Tibial artery (tissue), 4 donors: ENCODE results near the gene CYGB.

Experiments
- DNase-seq, 2 donors: peaks; one replicate each; pipeline ENCODE4 v3.0.0-alpha.2; 2019
- H3K27ac ChIP-seq, 2 donors: fragments of 200-600 bp; sonication (generic) in 1 of 2; 1 replicate in 1 of 2; 2 replicates in 1 of 2; pipeline ENCODE4 v1.5.1; 2018 to 2019; ENCODE audit warnings: mild to moderate bottlenecking in 1 of 2
- H3K27me3 ChIP-seq, 2 donors: fragments of 200-600 bp; sonication (generic) in 1 of 2; one replicate each; pipeline versions ENCODE4 v1.5.1 to v1.6.0; 2016 to 2019
- H3K36me3 ChIP-seq, 3 donors: fragments of 200-600 bp; sonication (generic) in 2 of 3; one replicate each; pipeline ENCODE4 v1.5.1; 2016 to 2019; ENCODE audit warnings: mild to moderate bottlenecking in 2 of 3
- H3K4me1 ChIP-seq, 4 donors: fragments of 200-600 bp; sonication (generic) in 2 of 4; 1 replicate in 3 of 4; 2 replicates in 1 of 4; pipeline ENCODE4 v1.5.1; 2016 to 2019
- H3K4me3 ChIP-seq, 2 donors: fragments of 200-600 bp; sonication (generic) in 1 of 2; 1 replicate in 1 of 2; 2 replicates in 1 of 2; pipeline ENCODE4 v1.5.1; 2018 to 2019; ENCODE audit warnings: mild to moderate bottlenecking in 2 of 2
- H3K9me3 ChIP-seq, 3 donors: fragments of 200-600 bp; sonication (generic) in 1 of 3; one replicate each; pipeline ENCODE4 v1.5.1; 2016 to 2019
- intact Hi-C: fragments of 100-400 bp; cut with DNase I; formaldehyde crosslinking; loops from one replicate; pipeline ENCODE4 v1.15.0; 2023; ENCODE audit warnings: low total_unique reads
- TF ChIP-seq, protein P1 (sequence below), 2 experiments: fragments of 200-600 bp in 1 of 2; fragments of 450-650 bp in 1 of 2; IDR thresholded peaks; one replicate each; pipeline ENCODE4 v1.5.1; 2017 to 2019; ENCODE audit warnings: antibody characterized with exemption in 2 of 2, mild to moderate bottlenecking in 1 of 2, moderate library complexity in 1 of 2

CYGB gene

DNA sequence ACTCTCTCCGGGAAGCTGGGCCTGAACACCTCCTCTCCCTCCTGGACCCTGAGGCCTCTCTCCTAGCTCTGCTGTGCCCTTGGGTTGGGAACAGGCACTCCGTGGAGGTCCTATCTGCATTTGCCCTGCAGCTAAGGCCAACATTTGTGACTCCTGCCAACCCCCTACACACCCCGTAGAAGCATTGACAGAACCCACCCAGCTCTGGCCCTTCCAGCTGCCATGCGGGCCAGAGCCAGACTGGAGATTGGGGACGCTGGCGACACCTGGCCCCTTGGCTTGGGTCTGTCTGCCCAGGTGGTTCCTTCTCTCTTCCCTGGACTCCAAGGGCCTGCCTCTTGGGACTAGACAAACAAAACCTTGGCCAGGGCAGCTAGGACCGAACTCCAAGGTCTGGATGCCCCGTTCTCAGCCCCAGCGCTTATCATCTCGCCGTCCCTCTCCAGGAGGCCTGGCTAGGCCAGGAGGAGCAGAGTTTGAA, 35.6 kb downstream of the CYGB start:
- peak overlapping the region; percentile 76 to 85 for H3K27ac ChIP-seq
- H3K27me3 ChIP-seq = peaks cover 0 to 10% of the 10 kb centered on the region in 2 donors
- H3K4me3 ChIP-seq = peak overlapping the region; percentile 48 to 79
- peaks cover 0 to 55% (median 42%) of the 10 kb centered on the region in 4 donors for H3K4me1 ChIP-seq
- H3K9me3 ChIP-seq = no peaks in the 10 kb centered on the region
- TF ChIP-seq, protein P1, sequence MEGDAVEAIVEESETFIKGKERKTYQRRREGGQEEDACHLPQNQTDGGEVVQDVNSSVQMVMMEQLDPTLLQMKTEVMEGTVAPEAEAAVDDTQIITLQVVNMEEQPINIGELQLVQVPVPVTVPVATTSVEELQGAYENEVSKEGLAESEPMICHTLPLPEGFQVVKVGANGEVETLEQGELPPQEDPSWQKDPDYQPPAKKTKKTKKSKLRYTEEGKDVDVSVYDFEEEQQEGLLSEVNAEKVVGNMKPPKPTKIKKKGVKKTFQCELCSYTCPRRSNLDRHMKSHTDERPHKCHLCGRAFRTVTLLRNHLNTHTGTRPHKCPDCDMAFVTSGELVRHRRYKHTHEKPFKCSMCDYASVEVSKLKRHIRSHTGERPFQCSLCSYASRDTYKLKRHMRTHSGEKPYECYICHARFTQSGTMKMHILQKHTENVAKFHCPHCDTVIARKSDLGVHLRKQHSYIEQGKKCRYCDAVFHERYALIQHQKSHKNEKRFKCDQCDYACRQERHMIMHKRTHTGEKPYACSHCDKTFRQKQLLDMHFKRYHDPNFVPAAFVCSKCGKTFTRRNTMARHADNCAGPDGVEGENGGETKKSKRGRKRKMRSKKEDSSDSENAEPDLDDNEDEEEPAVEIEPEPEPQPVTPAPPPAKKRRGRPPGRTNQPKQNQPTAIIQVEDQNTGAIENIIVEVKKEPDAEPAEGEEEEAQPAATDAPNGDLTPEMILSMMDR (IDR thresholded peaks at IDR 0.05) = no peak
- H3K36me3 ChIP-seq = no peaks in the 10 kb centered on the region
- intact Hi-C loops = loop anchor here (10.0 kb wide), 1 partner anchor 97 kb away; no protein-coding TSS in a partner anchor
- DNase-seq = no peak

DNA sequence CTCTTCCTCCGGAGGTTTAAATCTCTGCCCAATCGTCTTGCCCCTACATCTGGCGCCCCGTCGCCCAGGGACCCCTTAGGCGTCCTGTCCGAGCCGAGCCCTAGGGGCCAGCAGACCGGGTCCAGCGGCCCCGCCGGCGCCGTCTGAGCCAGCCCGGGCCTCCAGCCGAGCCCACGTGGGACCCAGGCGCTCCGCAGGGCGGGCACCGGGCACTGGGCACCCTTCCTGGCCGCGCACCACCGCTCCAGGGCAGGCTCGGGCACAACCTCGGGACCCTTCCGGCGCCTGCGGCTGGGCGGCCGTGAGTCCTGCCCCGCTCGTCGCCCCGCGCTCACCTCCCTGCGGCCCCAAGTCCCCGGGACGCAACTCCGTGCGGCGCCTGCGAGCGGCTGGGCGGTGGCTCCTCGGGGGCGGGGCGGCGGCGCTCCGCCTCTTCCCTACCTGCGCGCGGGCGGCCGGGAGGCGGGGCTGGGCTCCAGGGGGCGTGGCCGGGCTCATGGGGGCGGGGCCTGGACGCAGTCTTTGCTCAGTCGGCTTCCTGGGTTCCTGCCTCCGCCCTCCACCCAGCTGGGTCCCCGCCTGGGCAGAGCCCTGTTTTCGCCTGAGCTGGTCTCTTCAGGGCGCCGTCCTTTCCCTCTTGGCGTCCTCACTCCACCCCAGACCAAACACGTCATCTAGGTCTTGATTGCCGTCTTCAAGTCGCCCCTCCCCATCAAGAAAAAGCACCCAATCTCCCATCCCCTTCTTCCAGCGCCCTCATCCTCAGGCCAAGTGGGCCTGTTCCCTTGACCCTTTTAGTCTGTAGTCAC, 36.3 kb downstream of the CYGB start, which contains the start of gene RHBDF2:
RHBDF2 (minus strand) TSS at position 406 of the 809 bp plus-strand sequence. CDS start 19,899 bp downstream, outside the sequence.
- peak within 1 kb of the TSS; percentile 76 to 85 for H3K27ac ChIP-seq

DNA sequence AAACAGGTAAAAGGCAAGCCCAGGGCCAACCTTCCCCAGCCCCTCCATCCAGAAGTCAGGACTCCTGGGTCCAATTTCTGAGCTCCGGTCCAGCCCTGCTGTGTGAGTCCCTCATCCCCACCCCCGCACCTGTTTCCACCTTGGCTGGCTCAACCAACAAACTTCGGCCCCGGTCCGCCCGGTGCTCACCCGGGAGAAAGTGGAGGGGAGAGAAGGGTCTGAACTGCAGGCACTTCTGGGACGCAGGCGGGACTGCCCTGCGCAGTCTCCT, 36.8 kb downstream of the CYGB start:
- intact Hi-C loops = loop anchor here (10.0 kb wide), 1 partner anchor 96 kb away; no protein-coding TSS in a partner anchor
- H3K36me3 ChIP-seq = no peaks in the 10 kb centered on the region
- TF ChIP-seq, protein P1 (IDR thresholded peaks at IDR 0.05) = no peak

More for the DNA sequence above, 36.3 kb downstream of the CYGB start, which contains the start of gene RHBDF2:
- Histone ChIP-seq H3K9me3 (no peaks in the 10 kb centered on the region), H3K4me3 (peak within 1 kb of the TSS; percentile 48 to 79), H3K27me3 (peaks cover 0 to 6% of the 10 kb centered on the region in 2 donors), H3K36me3 (no peaks in the 10 kb centered on the region), H3K4me1 (peaks cover 0 to 50% (median 39%) of the 10 kb centered on the region in 4 donors)
- TF ChIP-seq, protein P1 (IDR thresholded peaks at IDR 0.05) = no peak
- peak; percentile 81 to 94 for DNase-seq
- intact Hi-C loops = loop anchor here (10.0 kb wide), 1 partner anchor 96 kb away; no protein-coding TSS in a partner anchor

DNA sequence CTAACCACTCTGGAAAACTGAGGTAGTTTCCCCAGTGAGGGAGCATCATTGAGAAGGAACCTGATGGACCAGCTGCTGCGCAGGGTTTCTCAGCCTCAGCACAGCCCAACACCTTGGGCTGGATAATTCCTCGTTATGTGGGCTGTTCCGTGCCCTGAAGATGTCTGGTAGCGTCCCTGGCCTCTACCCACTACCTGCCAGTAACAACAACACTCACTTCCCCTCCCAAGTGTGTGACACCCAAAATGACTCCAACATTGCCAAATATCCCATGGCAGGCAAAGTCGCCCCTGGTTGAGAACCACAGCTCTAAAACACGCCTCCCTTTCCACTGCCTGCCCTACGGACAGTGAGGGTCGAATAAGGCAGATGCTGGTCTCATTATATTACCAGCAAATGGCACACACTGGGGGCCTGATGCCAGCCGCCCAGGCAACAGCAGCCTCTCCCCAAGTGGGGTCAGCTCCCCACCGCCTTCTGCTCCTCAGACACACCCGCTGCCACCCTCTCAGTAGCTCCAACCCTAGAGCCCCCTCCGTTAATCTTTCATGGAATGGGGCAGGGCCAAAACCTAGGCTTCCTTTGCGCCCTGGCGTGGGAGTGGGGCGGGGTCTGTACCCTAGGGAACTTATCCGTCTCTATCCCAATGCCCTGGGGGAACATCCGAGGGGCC, 37.3 kb downstream of the CYGB start:
- intact Hi-C loops = loop anchor here (10.0 kb wide), 1 partner anchor 95 kb away; no protein-coding TSS in a partner anchor
- TF ChIP-seq, protein P1 (IDR thresholded peaks at IDR 0.05) = no peak
- DNase-seq = no peak
- H3K27me3 ChIP-seq = no peaks in the 10 kb centered on the region
- H3K4me3 ChIP-seq = peak overlapping the region; percentile 48 to 79
- no peaks in the 10 kb centered on the region for H3K36me3 ChIP-seq
- peak overlapping the region; percentile 76 to 85 for H3K27ac ChIP-seq
- no peaks in the 10 kb centered on the region for H3K9me3 ChIP-seq
- H3K4me1 ChIP-seq = peaks cover 0 to 48% (median 39%) of the 10 kb centered on the region in 4 donors

More for the DNA sequence above, 36.8 kb downstream of the CYGB start:
- DNase-seq = no peak
- H3K4me1 ChIP-seq = peaks cover 0 to 48% (median 39%) of the 10 kb centered on the region in 4 donors
- H3K27me3 ChIP-seq = peaks cover 0 to 2% of the 10 kb centered on the region in 2 donors
- no peaks in the 10 kb centered on the region for H3K9me3 ChIP-seq
- peak overlapping the region; percentile 76 to 85 for H3K27ac ChIP-seq
- peak overlapping the region; percentile 48 to 79 for H3K4me3 ChIP-seq

DNA sequence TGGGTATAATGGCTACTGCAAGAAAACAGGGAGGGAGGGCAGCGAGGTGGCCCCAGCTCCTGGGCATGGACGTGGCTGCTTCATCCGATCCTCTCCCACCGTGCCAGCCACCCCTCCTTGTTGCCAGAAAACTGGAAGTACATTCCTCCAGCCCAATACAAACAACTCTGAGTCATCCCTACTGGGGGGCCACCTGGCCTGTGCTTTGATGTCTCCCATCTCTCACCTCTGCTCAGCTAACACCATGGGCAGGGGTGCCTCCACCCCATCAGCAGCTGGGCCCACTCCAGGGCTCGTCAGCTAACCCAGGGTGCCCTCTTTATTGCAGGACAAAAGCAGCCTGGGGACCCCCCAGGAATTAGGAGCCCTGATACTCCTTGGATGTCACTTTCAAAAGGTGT, 38.2 kb downstream of the CYGB start:
- intact Hi-C loops = no loop called here
- TF ChIP-seq, protein P1 (IDR thresholded peaks at IDR 0.05) = no peak
- Histone ChIP-seq H3K27me3 (no peaks in the 10 kb centered on the region), H3K4me3 (peak overlapping the region; percentile 48 to 79), H3K27ac (peak overlapping the region; percentile 76 to 85), H3K9me3 (no peaks in the 10 kb centered on the region), H3K36me3 (no peaks in the 10 kb centered on the region), H3K4me1 (peaks cover 0 to 48% (median 39%) of the 10 kb centered on the region in 4 donors)
- no peak for DNase-seq
